Activated naive CD4-positive, alpha-beta T cell treated with anti-CD3 and anti-CD28 coated beads, Interleukin-2, amount 50 U/mL, for 16 hours (primary cell): ENCODE data around the gene LRIT2.

ENCODE experiments used
- DNase-seq: peaks from one replicate; pipeline ENCODE4 v3.0.0-alpha.2; 2020

LRIT2 gene

GRCh38 chr10:84241185-84241790, 15.9 kb upstream of the LRIT2 start, which contains the start of gene LRIT1:
Gene LRIT1, minus strand, starts transcription at chr10:84241546. Its CDS starts 107 bp downstream, at chr10:84241439.
- no peak for DNase-seq

- DNase-seq = no peak
These were observed 13.6 kb upstream of the LRIT2 start for GRCh38 chr10:84238909-84239308.

- DNase-seq = no peak
These were observed 12.1 kb upstream of the LRIT2 start for GRCh38 chr10:84237199-84238051.

- DNase-seq = no peak
These were observed 11.5 kb upstream of the LRIT2 start for GRCh38 chr10:84236807-84237198.

- no peak for DNase-seq
These were observed 9.8 kb upstream of the LRIT2 start for GRCh38 chr10:84235096-84235495.

GRCh38 chr10:84234479-84234878, 9.1 kb upstream of the LRIT2 start:
- no peak for DNase-seq

GRCh38 chr10:84233940-84234339, 8.6 kb upstream of the LRIT2 start:
- no peak for DNase-seq

DNA sequence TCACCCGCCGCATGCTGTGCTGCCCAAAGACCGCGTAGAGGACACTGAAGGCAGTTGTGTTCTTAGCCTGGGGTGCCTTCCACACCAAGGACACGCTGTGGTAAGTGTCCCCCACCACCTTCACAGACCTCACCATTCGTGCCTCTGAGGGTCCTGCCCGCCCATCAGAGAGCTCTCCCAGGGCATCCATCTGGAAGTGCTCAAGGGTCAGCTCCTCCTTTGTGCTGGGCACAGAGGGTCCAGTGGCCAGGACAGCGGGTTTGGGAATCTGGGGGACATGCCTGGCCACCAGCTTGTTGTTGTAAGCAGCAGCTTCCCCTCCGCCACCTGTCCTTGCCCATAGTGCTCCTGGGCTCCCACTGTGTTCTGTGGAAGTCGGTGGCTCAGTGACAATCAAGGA, 7.0 kb upstream of the LRIT2 start:
- DNase-seq = no peak

GRCh38 chr10:84230359-84230758, 5.0 kb upstream of the LRIT2 start:
- no peak for DNase-seq

DNA sequence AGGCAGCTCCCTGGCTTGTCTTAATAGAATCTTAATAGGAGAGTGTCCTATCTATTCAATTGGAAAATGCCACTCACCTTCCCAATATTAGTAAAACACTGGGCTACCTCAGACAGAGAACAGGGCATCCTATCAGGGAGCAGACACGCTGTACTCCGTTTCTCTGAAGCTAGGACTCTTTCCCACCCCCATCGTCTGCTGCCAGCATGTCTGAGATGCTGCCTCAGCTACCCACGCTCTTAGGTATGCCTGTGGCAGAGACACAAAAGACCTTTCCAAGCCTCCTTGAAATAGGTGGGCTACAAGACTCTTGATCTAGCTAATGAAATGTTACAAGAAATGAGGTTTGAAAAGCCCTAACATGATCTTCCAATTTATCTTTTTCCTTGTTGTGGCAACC, 2.5 kb upstream of the LRIT2 start:
- DNase-seq = no peak

DNA sequence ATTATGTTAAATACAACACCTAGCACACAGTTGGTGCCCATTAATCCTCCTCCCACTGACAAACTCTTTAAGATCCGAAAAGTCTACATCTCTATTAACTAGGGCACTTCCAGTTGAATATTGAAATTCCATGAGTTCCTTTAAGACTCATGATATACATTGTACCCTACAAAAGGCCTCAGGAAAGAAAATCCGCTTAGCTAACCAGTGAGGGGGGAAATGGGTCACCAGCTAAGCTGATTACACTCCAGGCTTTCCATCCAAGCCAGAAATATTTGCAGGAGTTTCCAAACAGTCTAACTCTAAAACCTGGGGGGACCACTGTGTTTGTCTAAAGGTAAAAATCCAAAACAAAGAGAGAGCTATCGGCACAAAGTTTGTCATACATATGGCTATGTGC, 1.3 kb upstream of the LRIT2 start:
- no peak for DNase-seq

DNA sequence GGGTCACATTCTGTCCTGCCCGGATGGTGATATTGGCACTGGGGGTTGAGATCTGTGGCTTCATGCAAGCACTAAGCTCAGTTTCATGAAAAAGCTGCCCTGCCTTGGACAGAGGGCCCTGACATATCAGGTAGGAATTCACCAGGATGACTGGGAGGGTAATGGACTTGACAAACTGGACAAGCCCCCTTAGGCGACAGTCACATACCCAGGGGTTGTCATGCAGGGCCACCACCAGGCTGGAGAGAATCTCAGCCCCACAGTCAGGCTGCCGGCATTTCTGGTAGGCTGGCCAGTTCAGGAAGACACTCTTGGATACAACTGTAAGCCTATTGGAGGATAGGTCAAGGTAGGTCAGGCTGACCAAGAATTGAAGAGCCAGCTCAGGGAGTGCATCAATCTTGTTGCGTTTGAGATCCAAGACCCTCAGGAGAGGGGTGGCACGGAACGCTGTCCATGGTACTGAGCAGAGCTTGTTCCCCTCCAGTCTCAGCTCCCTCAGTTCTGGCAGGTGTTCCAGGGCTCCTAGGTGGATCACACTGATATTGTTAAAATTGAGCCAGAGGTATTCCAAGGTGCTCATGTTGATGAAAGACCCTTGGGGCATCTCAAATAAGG, 824 bp downstream of the LRIT2 start:
- DNase-seq = no peak

DNA sequence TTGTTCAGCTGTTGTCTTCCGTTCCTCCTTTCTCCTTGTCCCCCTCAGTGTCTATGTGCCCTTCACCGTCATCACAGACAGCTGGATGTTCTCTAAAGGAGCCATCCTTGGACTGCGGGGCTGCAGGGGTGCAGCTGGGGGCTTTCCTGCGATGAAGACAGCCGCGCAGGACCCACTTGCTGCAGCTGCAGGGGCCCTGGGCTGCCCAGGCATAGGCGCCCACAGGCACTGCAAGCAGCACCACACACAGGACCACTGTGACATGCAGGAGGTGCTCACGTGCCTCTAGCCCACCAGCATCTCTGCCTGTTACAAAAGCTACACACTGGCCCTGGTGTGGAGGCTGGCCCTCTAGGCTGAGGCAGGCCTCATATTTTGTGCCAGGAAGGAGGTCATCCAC, 3.4 kb downstream of the LRIT2 start:
- no peak for DNase-seq

DNA sequence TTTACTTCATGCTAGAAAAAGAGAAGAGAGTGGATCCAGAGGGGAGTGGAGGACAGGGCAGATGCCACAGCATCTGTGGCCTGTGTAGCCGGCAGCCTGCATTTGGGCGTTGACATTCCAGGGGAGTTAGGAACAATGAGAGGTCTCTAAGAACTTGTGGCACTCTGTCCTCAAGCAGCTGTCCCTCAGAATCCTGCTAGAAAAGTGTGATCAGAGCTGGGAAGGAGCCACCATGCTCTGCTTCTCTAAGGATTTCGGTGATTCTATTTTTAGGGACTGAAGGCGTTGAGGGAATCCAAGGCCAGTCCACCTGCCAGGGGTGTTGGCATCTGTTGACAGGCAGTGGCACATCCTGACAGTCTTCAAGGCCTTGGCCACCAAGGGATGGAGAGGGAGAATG, 7.6 kb downstream of the LRIT2 start:
- DNase-seq = no peak

- DNase-seq = no peak
These were observed 8.5 kb downstream of the LRIT2 start for GRCh38 chr10:84216834-84217233.

DNA sequence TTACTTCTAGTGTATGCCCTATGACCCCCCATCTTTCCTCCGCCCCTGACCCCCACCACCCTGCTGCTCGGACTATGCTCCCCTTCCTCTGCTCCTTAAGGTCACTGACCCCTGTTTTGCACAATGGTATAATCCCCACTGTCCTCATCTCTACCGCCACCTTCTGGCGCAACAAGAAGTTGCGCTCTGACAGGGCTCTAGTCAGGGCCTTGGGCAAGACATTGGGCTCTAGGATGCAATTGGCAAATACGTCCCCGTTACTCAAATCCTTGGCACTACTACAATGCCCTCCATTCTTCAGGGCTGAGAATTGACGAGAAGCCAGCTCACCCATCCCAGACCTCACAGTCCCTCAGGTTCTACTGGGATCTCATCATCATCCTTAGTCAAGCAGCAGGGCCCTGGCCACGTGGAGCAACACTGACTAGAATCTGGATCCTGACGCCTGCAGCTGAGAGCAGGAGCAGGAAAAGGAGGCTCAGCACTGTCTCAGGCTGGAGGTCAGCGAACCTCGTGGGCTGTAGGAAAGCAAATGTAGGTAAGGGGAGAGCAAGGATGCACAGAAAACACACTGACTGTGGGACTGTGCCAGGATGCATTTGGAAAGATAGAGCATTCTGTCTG, 10.6 kb downstream of the LRIT2 start:
- no peak for DNase-seq

DNA sequence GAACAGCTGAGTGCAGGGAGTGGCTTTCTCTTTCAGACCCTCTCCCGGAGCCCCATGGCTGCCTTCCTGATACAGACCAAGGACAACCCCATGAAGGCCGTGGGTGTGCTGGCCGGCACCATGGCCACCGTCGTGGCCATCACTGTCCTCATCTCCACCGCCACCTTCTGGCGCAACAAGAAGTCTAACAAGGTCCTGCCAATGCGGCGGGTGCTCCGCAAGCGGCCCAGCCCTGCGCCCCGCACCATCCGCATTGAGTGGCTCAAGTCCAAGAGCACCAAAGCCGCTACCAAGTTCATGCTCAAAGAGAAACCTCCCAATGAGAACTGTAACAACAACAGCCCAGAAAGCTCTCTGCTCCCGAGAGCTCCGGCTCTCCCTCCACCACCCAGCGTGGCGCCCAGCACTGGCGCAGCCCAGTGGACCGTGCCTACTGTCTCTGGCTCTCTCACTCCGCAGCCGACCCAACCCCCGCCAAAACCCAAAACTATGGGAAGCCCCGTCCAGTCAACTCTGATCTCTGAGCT, 11.2 kb downstream of the LRIT2 start:
- no peak for DNase-seq

DNA sequence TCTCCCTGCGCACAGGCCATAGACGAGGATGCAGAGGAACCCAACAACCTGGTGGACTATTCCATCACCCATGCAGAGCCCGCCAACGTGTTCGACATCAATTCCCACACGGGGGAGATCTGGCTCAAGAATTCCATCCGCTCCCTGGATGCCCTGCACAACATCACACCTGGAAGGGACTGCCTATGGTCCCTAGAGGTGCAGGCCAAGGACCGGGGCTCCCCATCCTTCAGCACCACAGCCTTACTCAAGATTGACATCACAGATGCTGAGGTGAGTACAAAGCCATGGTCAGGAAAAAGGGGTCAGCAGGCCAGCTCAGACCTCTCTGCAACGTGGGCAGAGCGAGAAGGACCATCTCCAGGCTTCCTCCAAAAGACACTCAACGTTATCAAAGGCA, 12.3 kb downstream of the LRIT2 start:
- DNase-seq = no peak

DNA sequence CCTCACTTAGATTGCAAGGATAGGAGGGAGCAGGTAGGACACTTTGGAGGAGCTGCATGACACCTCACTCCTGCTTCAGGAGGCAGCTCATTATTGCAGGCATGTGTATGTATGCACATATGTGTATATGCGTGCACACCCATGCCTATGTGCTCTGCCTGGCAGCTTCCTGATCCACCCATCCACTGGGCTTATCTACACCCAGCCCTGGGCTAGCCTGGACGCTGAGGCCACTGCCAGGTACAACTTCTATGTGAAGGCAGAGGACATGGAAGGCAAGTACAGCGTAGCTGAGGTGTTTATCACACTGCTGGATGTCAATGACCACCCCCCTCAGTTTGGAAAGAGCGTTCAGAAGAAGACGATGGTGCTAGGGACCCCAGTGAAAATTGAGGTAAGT, 13.3 kb downstream of the LRIT2 start:
- no peak for DNase-seq

- DNase-seq = no peak
These were observed 13.8 kb downstream of the LRIT2 start for GRCh38 chr10:84211566-84211965.

- no peak for DNase-seq
These were observed 17.3 kb downstream of the LRIT2 start for GRCh38 chr10:84208023-84208422.

- DNase-seq = no peak
These were observed 19.4 kb downstream of the LRIT2 start for GRCh38 chr10:84205853-84206525.
